NCI-H1417 treated with DMSO at 0.1 percent for 48 hours (cell line): ENCODE results near the gene MBIP.

ENCODE experiments used
- DNase-seq: peaks from one replicate; lab custom pipeline; 2025; lab: John Stamatoyannopoulos, UW

Gene MBIP

GRCh38 chr14:36264107-36264506, 56.3 kb downstream of the MBIP start:
- no peak for DNase-seq

GRCh38 chr14:36260970-36261640, 59.3 kb downstream of the MBIP start:
- no peak for DNase-seq

GRCh38 chr14:36258241-36258640, 62.2 kb downstream of the MBIP start:
- DNase-seq, result no peak

GRCh38 chr14:36256126-36256801, 64.2 kb downstream of the MBIP start:
- DNase-seq, result no peak

- DNase-seq, result no peak
These were observed 66.3 kb downstream of the MBIP start for GRCh38 chr14:36254020-36254624.
